Caco-2 (cell line): ENCODE data around the gene TOR1AIP2. TPM values are rescaled to one million over a fixed set of nuclear protein-coding genes. Genes with fewer than 3 reads are reported as not detected.

Experiments
- BruUV-seq: library from RNA; stranded (reverse); fragments of 400-500 nt; replicated peaks from 2 replicates; lab custom pipeline; 2021; lab: Mats Ljungman, UMichigan
- CTCF ChIA-PET: fragments of 300-600 bp; sonication (Branson Sonifier 250); formaldehyde crosslinking; loops from one replicate; lab custom pipeline; 2022; ENCODE audit warnings: antibody characterized with exemption; lab: Charles Lee
- POLR2A ChIA-PET: fragments of 300-600 bp; sonication (Branson Sonifier 250); formaldehyde crosslinking; loops from one replicate; lab custom pipeline; 2022; ENCODE audit warnings: antibody characterized with exemption; lab: Charles Lee
- DNase-seq, 2 experiments: peaks; one replicate each; pipeline versions ENCODE4 v3.0.0 to v3.0.0-alpha.2; 2020 to 2022
- H3K27me3 ChIP-seq: replicated peaks from 2 replicates; pipeline ENCODE4 v1.6.0; 2011; ENCODE audit warnings: low read length; ENCODE audit not compliant: control insufficient read depth, insufficient read depth
- H3K36me3 ChIP-seq: 2 replicates; pipeline ENCODE4 v1.5.1; 2011; ENCODE audit warnings: low read length; ENCODE audit not compliant: control insufficient read depth, insufficient read depth
- H3K4me1 ChIP-seq: fragments of 250-450 bp; sonication (Bioruptor Pico); 2 replicates; pipeline ENCODE4 v1.5.1; 2020; ENCODE audit warnings: mild to moderate bottlenecking
- H3K4me3 ChIP-seq: 2 replicates; pipeline ENCODE4 v1.5.1; 2011; ENCODE audit warnings: low read depth, mild to moderate bottlenecking, control low read depth, low read length
- H3K9me3 ChIP-seq: fragments of 250-450 bp; sonication (Bioruptor Pico); 2 replicates; pipeline ENCODE4 v1.5.1; 2020; ENCODE audit warnings: mild to moderate bottlenecking, moderate library complexity
- H3K27ac Mint-ChIP-seq: one replicate; pipeline ENCODE4 v1.8.0; 2022; ENCODE audit warnings: mixed read lengths; ENCODE audit not compliant: unreplicated experiment
- H3K27me3 Mint-ChIP-seq: one replicate; pipeline ENCODE4 v1.8.0; 2022; ENCODE audit warnings: mixed read lengths; ENCODE audit not compliant: insufficient read depth, unreplicated experiment
- H3K36me3 Mint-ChIP-seq: one replicate; pipeline ENCODE4 v1.8.0; 2022; ENCODE audit warnings: mild to moderate bottlenecking, mixed read lengths; ENCODE audit not compliant: insufficient read depth, unreplicated experiment
- H3K4me1 Mint-ChIP-seq: one replicate; pipeline ENCODE4 v1.8.0; 2022; ENCODE audit warnings: low read depth, mixed read lengths; ENCODE audit not compliant: unreplicated experiment
- H3K4me3 Mint-ChIP-seq: one replicate; pipeline ENCODE4 v1.8.0; 2022; ENCODE audit warnings: mild to moderate bottlenecking, moderate library complexity, mixed read lengths; ENCODE audit not compliant: unreplicated experiment
- H3K9me3 Mint-ChIP-seq: one replicate; pipeline ENCODE4 v1.8.0; 2022; ENCODE audit warnings: mixed read lengths; ENCODE audit not compliant: unreplicated experiment
- intact Hi-C: fragments of 100-400 bp; cut with micrococcal nuclease; formaldehyde crosslinking; loops from one replicate; pipeline ENCODE4 v1.10.0; 2022; ENCODE audit not compliant: unreplicated experiment
- total RNA-seq: library from RNA; stranded (reverse); gene quantifications from 2 replicates; pipeline ENCODE4 v1.2.3, GENCODE V29; 2022
- TF ChIP-seq, protein P1 (sequence below), 2 experiments: fragments of 200-600 bp in 1 of 2; IDR thresholded peaks; 1 replicate in 1 of 2; 2 replicates in 1 of 2; pipeline versions ENCODE4 v1.5.1 to v1.8.0; 2011 to 2022; ENCODE audit warnings: antibody characterized with exemption in 1 of 2, control low read depth in 1 of 2, inconsistent platforms in 1 of 2, low read depth in 1 of 2, low read length in 1 of 2, mild to moderate bottlenecking in 1 of 2, moderate library complexity in 1 of 2; ENCODE audit not compliant: insufficient read depth in 1 of 2, severe bottlenecking in 1 of 2, unreplicated experiment in 1 of 2

TOR1AIP2 gene
- total RNA-seq, 1 experiment from 2014 or later: 92.8 TPM

DNA sequence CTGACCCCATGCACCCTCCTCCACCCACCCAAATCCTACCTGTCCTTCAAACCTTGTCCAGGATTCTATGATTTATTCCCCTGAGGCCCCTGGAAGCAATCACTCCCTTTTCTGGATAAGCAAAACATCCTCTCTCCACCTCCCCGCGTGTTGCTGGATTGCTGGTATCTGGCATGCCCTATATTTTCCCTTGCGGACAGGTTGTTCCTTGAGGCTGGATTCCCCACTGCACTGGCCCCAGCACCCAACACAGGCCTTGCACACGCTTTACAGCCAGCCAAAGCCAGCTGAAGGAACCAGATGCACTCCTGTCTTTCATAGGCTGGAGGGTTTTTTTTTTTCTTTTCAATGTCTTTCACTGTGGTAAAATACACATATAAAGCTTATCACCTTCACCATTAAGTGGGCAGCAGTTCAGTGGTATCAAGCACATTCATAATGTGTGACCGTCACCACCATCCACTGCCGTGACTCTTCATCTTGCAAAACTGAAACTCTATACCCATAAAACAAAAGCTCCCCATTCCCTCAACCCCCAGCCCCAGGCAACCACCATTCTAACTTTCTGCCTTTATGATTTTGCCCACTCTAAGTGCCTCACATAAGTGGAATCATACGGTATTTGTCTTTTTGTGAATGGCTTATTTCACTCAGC lies 50.9 kb downstream of the TOR1AIP2 start:
- POLR2A ChIA-PET: no interaction called here
- TF ChIP-seq, protein P1, sequence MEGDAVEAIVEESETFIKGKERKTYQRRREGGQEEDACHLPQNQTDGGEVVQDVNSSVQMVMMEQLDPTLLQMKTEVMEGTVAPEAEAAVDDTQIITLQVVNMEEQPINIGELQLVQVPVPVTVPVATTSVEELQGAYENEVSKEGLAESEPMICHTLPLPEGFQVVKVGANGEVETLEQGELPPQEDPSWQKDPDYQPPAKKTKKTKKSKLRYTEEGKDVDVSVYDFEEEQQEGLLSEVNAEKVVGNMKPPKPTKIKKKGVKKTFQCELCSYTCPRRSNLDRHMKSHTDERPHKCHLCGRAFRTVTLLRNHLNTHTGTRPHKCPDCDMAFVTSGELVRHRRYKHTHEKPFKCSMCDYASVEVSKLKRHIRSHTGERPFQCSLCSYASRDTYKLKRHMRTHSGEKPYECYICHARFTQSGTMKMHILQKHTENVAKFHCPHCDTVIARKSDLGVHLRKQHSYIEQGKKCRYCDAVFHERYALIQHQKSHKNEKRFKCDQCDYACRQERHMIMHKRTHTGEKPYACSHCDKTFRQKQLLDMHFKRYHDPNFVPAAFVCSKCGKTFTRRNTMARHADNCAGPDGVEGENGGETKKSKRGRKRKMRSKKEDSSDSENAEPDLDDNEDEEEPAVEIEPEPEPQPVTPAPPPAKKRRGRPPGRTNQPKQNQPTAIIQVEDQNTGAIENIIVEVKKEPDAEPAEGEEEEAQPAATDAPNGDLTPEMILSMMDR (IDR thresholded peaks at IDR 0.05; ENCODE audit: insufficient read depth in 1 of 2, low read depth in 1 of 2, low read length in 1 of 2, severe bottlenecking in 1 of 2, unreplicated experiment in 1 of 2): no peak
- H3K9me3 ChIP-seq: no peaks in the 10 kb centered on the region
- BruUV-seq: no TSS peak
- CTCF ChIA-PET: no interaction called here
- H3K27me3 ChIP-seq: no peaks in the 10 kb centered on the region
- no peaks in the 10 kb centered on the region for H3K9me3 Mint-ChIP-seq
- H3K36me3 ChIP-seq: no peaks in the 10 kb centered on the region
- intact Hi-C loops: no loop called here
- no peaks in the 10 kb centered on the region for H3K27me3 Mint-ChIP-seq
- no peak overlapping the region for H3K4me3 ChIP-seq
- DNase-seq: no peak
- H3K4me1 ChIP-seq: no peaks in the 10 kb centered on the region
- H3K36me3 Mint-ChIP-seq: no peaks in the 10 kb centered on the region
- H3K4me1 Mint-ChIP-seq: peaks cover 6% of the 10 kb centered on the region
- H3K27ac Mint-ChIP-seq: no peak overlapping the region
- H3K4me3 Mint-ChIP-seq: no peak overlapping the region

DNA sequence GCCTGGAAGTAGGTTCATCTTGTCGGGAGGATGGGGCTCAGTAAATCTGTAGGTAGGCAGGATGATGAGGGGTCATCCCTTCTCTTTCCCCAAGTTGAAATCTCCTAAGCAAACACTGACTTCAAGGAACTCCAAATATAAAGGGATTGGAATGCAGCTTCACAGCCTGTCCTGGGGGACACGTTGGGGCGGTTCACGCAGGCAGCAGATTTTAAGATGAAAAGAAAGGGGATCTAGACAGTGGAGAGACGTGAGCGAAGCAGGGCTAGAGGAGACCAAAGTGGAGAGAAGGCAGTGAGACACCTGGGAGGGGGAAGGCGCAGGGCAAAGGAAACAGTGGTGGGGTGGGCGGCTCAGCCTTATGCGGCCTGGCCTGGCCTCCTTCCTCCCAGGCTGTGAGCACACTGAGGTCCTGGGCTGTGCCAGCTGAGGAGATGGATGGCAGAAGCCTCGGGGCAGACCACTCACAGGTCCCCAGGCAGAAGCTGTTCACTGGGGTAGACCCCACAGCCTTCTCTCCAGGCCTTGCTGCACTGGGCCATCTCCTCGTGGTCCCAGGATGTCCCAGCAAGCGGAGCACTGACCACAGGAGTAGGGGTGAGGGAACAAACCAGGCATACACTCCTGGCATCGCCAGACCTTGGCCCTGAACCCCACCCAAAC lies 51.7 kb downstream of the TOR1AIP2 start:
- BruUV-seq: no TSS peak
- Histone ChIP-seq H3K4me3 (no peak overlapping the region), H3K36me3 (no peaks in the 10 kb centered on the region), H3K9me3 (no peaks in the 10 kb centered on the region), H3K27me3 (no peaks in the 10 kb centered on the region), H3K4me1 (no peaks in the 10 kb centered on the region)
- Mint-ChIP-seq H3K27me3 (no peaks in the 10 kb centered on the region), H3K4me1 (peaks cover 6% of the 10 kb centered on the region), H3K36me3 (no peaks in the 10 kb centered on the region), H3K9me3 (no peaks in the 10 kb centered on the region), H3K27ac (no peak overlapping the region), H3K4me3 (no peak overlapping the region)
- intact Hi-C loops: no loop called here
- POLR2A ChIA-PET: no interaction called here
- CTCF ChIA-PET: no interaction called here
- DNase-seq: no peak
- TF ChIP-seq, protein P1 (IDR thresholded peaks at IDR 0.05; ENCODE audit: insufficient read depth in 1 of 2, low read depth in 1 of 2, low read length in 1 of 2, severe bottlenecking in 1 of 2, unreplicated experiment in 1 of 2): no peak

DNA sequence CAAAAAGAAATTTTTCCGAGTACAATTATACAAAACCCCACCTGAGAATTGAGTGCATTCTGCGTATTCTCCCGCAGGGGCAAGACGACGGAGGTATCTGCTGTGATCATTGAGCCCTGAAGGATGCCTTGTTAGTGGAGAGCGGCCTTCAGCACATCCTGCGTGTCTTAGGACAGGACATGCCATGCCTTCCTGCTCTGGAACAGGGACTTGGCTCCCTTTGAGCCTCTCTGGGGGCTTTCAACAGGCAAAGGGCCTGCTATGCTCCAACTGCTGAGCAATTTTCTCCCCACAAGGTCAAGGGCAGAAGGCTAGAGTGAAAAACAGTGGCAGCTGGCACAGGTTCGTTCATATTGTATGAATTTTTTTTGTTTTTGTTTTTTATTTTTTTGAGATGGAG lies 52.4 kb downstream of the TOR1AIP2 start:
- Histone ChIP-seq H3K4me1 (no peaks in the 10 kb centered on the region), H3K36me3 (no peaks in the 10 kb centered on the region), H3K9me3 (no peaks in the 10 kb centered on the region), H3K4me3 (no peak overlapping the region), H3K27me3 (no peaks in the 10 kb centered on the region)
- TF ChIP-seq, protein P1 (IDR thresholded peaks at IDR 0.05; ENCODE audit: insufficient read depth in 1 of 2, low read depth in 1 of 2, low read length in 1 of 2, severe bottlenecking in 1 of 2, unreplicated experiment in 1 of 2): no peak
- no peak overlapping the region for H3K4me3 Mint-ChIP-seq
- POLR2A ChIA-PET: no interaction called here
- CTCF ChIA-PET: interaction anchor here (2.3 kb wide), 1 partner anchor 11 kb away, joined by 14 read pairs; no protein-coding TSS in a partner anchor
- no peaks in the 10 kb centered on the region for H3K9me3 Mint-ChIP-seq
- intact Hi-C loops: no loop called here
- no peaks in the 10 kb centered on the region for H3K36me3 Mint-ChIP-seq
- BruUV-seq: no TSS peak
- no peak for DNase-seq
- H3K27ac Mint-ChIP-seq: no peak overlapping the region
- no peaks in the 10 kb centered on the region for H3K27me3 Mint-ChIP-seq
- peaks cover 6% of the 10 kb centered on the region for H3K4me1 Mint-ChIP-seq
